ENCODE measurements around the gene CA4.

DNA sequence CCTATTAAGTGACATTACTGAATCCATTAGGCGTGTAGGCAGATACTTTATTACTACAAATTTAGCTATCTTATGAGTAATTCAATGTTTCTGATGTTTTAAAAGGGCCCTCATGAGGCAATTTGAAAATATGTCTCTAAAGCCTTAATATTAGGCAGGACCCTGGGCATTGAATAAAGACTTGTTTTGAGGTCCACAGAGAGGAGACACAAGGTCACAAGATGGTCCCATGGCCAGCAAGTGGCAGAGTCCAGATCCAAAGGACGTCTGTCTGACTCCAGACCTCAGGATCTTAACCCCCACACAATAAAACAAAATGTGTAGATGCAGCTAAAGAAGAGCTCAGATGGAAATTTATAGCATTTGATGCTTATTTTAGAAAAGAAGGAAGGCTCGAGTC lies 39.2 kb upstream of the CA4 start:
- TF ChIP-seq, protein P1, sequence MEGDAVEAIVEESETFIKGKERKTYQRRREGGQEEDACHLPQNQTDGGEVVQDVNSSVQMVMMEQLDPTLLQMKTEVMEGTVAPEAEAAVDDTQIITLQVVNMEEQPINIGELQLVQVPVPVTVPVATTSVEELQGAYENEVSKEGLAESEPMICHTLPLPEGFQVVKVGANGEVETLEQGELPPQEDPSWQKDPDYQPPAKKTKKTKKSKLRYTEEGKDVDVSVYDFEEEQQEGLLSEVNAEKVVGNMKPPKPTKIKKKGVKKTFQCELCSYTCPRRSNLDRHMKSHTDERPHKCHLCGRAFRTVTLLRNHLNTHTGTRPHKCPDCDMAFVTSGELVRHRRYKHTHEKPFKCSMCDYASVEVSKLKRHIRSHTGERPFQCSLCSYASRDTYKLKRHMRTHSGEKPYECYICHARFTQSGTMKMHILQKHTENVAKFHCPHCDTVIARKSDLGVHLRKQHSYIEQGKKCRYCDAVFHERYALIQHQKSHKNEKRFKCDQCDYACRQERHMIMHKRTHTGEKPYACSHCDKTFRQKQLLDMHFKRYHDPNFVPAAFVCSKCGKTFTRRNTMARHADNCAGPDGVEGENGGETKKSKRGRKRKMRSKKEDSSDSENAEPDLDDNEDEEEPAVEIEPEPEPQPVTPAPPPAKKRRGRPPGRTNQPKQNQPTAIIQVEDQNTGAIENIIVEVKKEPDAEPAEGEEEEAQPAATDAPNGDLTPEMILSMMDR (IDR thresholded peaks at IDR 0.05) = no peak
- TF ChIP-seq ZFX (IDR thresholded peaks at IDR 0.05; ENCODE audit: borderline replicate concordance) = no peak

Measured in 22Rv1 (cell line).